RWPE1 (cell line): ENCODE measurements around the gene SNAPC5.
A peak's percentile ranks its signal among the peaks of the same experiment; 100 is the strongest.
"Not testable (repeated sequence)": the region's sequence is repeated elsewhere in the genome, so short reads cannot be mapped to it uniquely, and the experiment has no call there.

Experiments
- CTCF ChIA-PET: fragments of 350-600 bp; sonication (Branson Sonifier 250); formaldehyde crosslinking; extraction: SDS; loops from one replicate; lab custom pipeline; 2021; lab: Yijun Ruan, JAX
- POLR2A ChIA-PET: fragments of 400-600 bp; formaldehyde crosslinking; extraction: SDS; loops from one replicate; lab custom pipeline; 2020; ENCODE audit warnings: antibody characterized with exemption; ENCODE audit not compliant: low non-redundant PET; lab: Yijun Ruan, JAX
- DNase-seq: peaks from one replicate; pipeline ENCODE4 v3.0.0; 2012; ENCODE audit warnings: low spot score
- H3K27ac ChIP-seq: fragments of 450-650 bp; 2 replicates; pipeline ENCODE4 v1.5.1; 2017
- TF ChIP-seq, protein P1 (sequence below): fragments of 450-650 bp; conservative IDR thresholded peaks from 2 replicates; pipeline ENCODE4 v1.5.1; 2017; ENCODE audit warnings: low read depth, mild to moderate bottlenecking

The SNAPC5 gene

DNA sequence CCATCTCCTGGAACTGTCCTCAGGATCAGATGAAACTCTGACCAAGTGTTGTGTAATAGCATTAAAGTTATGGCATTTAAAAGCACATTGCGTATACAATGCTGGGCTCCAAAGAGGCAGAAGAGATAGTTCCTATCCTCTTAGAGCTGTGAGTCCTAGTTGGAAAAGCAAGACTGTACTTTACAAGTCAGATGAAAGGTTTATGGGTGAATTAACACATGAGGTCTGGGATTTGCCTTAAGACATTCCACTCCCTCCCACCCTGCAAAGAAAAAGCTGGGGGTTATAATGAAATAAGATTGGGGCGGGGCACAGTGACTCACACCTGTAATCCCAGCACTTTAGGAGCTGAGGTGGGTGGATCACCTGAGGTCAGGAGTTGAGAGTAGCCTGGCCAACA lies 35.6 kb downstream of the SNAPC5 start:
- H3K27ac ChIP-seq: peak overlapping the region; percentile 59
- ChIA-PET POLR2A (interaction anchor here (0.6 kb wide), 1 partner anchor 52 kb away, joined by 3 read pairs; no protein-coding TSS in a partner anchor), CTCF (interaction anchor here (0.7 kb wide), 1 partner anchor 14 kb away, joined by 3 read pairs; no protein-coding TSS in a partner anchor)
- peak; percentile 73 for DNase-seq
- TF ChIP-seq, protein P1, sequence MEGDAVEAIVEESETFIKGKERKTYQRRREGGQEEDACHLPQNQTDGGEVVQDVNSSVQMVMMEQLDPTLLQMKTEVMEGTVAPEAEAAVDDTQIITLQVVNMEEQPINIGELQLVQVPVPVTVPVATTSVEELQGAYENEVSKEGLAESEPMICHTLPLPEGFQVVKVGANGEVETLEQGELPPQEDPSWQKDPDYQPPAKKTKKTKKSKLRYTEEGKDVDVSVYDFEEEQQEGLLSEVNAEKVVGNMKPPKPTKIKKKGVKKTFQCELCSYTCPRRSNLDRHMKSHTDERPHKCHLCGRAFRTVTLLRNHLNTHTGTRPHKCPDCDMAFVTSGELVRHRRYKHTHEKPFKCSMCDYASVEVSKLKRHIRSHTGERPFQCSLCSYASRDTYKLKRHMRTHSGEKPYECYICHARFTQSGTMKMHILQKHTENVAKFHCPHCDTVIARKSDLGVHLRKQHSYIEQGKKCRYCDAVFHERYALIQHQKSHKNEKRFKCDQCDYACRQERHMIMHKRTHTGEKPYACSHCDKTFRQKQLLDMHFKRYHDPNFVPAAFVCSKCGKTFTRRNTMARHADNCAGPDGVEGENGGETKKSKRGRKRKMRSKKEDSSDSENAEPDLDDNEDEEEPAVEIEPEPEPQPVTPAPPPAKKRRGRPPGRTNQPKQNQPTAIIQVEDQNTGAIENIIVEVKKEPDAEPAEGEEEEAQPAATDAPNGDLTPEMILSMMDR: no peak

DNA sequence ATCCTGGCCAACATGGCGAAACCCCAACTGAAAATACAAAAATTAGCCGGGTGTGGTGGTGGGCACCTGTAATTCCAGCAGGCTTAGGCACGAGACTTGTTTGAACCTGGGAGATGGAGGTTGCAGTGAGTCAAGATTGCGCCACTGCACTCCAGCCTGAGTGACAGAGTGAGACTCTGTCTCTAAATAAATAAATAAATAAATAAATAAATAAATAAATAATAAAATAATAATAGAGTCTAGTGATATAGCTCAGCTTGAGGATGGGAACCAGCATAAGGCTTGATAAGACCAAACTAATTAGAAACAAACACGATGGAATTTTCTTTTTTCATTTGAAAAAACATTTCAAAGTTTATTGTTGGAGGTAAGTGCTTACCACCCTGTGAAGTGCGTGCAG lies 36.3 kb downstream of the SNAPC5 start:
- POLR2A ChIA-PET: not testable (repeated sequence)
- H3K27ac ChIP-seq: peak overlapping the region; percentile 59

DNA sequence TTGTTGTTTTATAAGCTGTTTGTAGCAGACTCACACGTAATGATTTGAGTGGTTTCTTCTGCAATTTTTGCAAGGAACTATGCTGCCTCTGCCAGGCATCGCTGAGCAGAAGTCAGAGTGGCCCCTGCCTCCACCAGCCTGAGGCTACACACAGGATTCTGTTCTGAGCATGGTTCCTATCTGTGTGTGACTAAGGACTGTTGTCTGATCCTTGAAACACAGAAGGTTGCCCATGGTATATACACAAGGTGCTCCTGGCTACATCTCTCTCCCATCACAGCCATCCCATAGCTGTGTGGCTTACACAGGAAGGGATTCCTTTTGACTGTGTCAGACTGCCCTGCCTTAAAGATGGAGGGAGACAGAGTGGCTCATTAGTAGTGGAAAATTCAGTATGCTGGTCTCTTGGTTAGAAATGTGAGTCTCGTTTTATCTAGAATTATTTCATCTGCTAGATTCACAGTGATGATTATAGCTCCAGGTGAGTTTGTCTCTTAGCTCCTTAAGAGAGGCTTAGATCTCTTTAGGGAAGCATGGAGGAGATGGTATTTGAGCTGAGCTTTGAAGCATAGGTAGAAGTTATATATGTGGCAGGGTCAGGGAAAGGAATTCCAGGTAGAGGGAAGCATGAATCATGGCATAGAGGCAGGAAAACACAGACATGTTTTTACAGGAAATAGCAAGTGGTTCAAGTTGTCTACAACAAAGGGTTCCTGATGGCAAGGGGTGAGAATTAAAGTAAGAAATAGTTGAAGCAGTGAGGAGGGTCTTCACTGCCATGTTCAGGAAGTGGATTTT lies 37.5 kb downstream of the SNAPC5 start:
- ChIA-PET CTCF (interaction anchor here (0.6 to 0.9 kb wide), 2 partner anchors 33 to 38 kb away, joined by 6 to 8 read pairs; partner anchors contain the start of gene SNAPC5), POLR2A (interaction anchor here (0.5 kb wide), 1 partner anchor 113 kb away, joined by 3 read pairs; no protein-coding TSS in a partner anchor)
- peak overlapping the region; percentile 61 for H3K27ac ChIP-seq
- TF ChIP-seq, protein P1: no peak
- peak; percentile 80 for DNase-seq

More for the DNA sequence above, 36.3 kb downstream of the SNAPC5 start:
- DNase-seq, CTCF ChIA-PET: not testable (repeated sequence)

DNA sequence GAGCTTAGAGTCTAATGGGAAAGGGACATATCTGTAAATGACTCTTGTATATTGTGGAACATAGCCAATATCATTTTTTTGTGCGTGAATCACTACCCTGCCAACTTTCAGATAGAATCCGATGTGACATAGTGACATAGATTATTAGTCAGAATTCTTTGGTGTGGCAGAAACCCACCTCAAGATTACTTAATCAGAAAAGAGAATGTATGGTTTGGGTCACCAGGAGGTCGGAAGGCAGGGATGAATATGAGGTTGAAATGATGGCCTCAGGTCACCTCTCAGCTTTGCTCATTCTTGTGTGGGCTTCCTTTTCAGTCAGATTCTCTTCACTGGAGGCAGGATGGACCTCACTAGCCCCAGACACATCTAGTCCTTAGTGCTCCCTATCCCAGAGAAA lies 41.4 kb downstream of the SNAPC5 start:
- TF ChIP-seq, protein P1: no peak
- ChIA-PET POLR2A (no interaction called here), CTCF (no interaction called here)
- DNase-seq: no peak
- H3K27ac ChIP-seq: no peak overlapping the region

DNA sequence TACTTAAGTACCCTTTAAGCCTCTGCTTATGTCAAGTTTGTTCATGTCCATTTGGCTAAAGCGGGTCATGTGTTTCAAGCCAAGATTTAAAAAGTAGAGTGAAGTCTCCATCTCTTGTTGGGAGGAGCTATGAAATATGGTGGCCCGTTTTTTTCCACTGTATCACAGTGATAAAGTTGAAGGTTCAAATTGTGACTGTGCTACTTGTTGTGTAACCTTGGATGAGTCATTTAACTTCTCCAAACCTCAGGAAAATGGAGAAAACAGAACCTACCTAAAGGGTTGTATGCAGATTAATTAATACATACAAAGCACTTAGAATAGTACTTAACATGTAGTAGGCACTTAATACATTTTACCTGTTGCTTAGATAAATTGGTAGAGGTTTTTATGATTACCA lies 43.4 kb downstream of the SNAPC5 start:
- no peak overlapping the region for H3K27ac ChIP-seq
- DNase-seq: no peak
- ChIA-PET CTCF (interaction anchor here (0.9 kb wide), 1 partner anchor 44 kb away, joined by 3 read pairs; no protein-coding TSS in a partner anchor), POLR2A (no interaction called here)
- TF ChIP-seq, protein P1: no peak

DNA sequence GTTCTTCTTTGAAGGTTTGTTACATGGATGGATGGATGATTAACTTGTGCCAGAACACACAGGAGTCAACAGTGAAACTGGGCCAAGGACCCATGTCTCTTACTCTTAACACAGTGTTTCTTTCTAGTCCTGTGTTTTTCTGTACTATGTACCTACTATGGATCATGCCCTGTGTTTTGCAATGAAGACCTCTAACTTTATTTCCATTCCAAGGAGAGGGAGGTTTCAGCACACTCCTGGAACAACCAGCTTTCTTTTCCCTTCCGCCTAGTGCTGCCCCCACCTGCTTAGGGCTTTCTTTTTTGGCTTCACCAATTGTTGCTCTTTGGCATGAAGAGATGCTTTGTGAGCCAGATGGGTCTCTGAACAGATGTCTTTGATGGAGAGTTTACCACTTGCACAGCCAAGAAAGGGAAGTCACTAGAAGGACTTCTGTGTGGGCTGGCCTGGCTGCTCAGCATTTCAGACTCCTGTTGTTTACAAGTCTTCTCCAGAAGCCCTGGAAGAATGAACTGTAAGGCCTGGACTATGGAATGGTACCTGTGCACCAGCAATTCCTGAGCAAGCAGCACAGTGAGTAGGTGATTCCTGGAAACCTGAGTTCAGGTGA lies 44.5 kb downstream of the SNAPC5 start:
- CTCF ChIA-PET: no interaction called here
- H3K27ac ChIP-seq: no peak overlapping the region
- POLR2A ChIA-PET: no interaction called here
- DNase-seq: no peak
- TF ChIP-seq, protein P1: no peak

DNA sequence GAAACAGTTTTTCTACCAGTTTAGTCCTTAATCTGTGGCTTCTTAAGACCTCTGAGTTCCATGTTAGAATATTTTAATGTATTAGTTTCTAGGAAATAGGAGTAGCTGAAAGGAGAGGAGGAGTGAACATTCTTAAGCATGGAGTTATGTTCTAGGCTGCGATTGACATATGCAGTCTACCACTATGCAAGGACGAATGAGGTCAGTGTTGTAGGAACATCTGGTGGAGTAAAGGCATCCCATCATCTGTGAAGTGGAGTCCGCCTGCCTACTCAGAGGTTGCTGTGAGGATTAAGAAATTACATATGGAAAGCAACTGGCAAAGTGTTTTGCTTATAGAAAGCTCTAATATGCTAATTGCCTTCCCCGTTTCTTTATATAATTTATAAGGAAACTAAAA lies 45.1 kb downstream of the SNAPC5 start:
- no peak for DNase-seq
- ChIA-PET POLR2A (no interaction called here), CTCF (no interaction called here)
- TF ChIP-seq, protein P1: no peak
- H3K27ac ChIP-seq: no peak overlapping the region
